Measurements from ENCODE around the gene L1CAM. TPM values are rescaled to one million over a fixed set of nuclear protein-coding genes. Genes with fewer than 3 reads are reported as not detected.

The L1CAM gene
- total and polyA plus RNA-seq, 9 of the 15 experiments (the other 6 are each of a cell fraction or from before 2014, with no cell fraction given) = 0.09 to 0.86 (median 0.26) TPM; not detected in 3

DNA sequence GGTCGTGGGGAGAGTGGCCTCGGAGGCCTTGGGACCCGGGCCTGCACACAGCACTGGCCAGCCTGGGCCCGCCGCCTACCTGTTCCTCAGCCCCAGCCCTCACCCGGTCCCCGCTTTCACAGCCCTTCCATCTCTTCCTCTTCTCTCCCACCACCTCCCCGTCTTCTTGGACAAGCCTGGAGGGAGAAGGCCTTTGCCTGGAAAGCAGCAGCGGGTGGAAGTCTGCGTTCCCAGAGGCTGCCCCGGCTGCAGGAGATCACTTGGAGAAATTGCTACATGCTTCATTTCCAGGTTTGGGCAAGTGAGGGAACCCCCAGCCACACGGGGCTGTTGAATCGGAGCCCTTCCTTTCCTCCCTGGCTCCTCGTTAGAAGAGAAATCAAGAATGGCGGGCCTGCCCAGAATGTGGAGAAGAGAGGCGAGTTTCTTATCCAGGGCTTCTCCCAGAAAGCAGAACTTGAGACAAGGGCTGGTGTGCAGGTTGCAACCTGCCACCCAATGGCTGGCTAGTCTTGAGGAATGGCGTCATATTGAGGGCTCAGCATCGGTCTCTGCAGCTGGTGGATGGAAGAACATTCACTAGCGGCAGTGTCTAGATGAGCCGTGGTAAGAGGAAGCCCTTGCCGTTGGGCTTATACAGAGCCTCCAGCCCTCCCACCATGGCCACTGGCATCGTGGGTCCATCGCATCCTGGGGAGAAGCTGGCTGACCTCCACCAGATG is 54.4 kb downstream of the L1CAM start:
- FAIRE-seq (no peak), DNase-seq (ENCODE audit: extremely low read depth in 1 of 4, low spot score in 3 of 4) (no peak), ATAC-seq (peak; percentile 33)
- Histone ChIP-seq H3K4me1 (replicated peaks in 1 of 2; ENCODE audit: control insufficient read depth in 2 of 2, insufficient read depth in 2 of 2, low read length in 2 of 2) (peaks cover 0 to 28% of the 10 kb centered on the region in 2 experiments; a peak in 2 of 5 replicates), H3K9me1 (ENCODE audit: control insufficient read depth, insufficient read depth, low read length) (no peaks in the 10 kb centered on the region), H3K36me3 (ENCODE audit: control insufficient read depth, insufficient read depth, low read length) (no peaks in the 10 kb centered on the region), H3K79me2 (ENCODE audit: control insufficient read depth, insufficient read depth, low read length) (no peaks in the 10 kb centered on the region), H4K20me1 (replicated peaks; ENCODE audit: control insufficient read depth, insufficient read depth, low read length) (0 out of 2 replicates have a peak, but pooled peaks cover 3% of the 10 kb centered on the region), H3K4me3 (no peak overlapping the region), H3K4me2 (ENCODE audit: insufficient read depth, low read length) (no peak overlapping the region), H3K27ac (ENCODE audit: extremely low read depth, low read depth, low read length) (no peak overlapping the region), H3K9ac (ENCODE audit: insufficient read depth in 1 of 2, low read depth in 2 of 2, low read length in 2 of 2) (no peak overlapping the region), H3K9me3 (replicated peaks; ENCODE audit: control insufficient read depth, insufficient read depth, low read depth, low read length) (no peaks in the 10 kb centered on the region), H2AFZ (ENCODE audit: low read depth, low read length) (no peak overlapping the region), H3K27me3 (ENCODE audit: control insufficient read depth in 2 of 2, insufficient read depth in 2 of 2, low read length in 2 of 2) (peaks cover 16 to 47% of the 10 kb centered on the region in 2 experiments; a peak in 4 of 5 replicates)
- CTCF ChIA-PET (ENCODE audit: low intra/inter-chr PET ratio) = no interaction called here
- intact Hi-C loops (cut with micrococcal nuclease) (no loop called here), in situ Hi-C loops (cut with MboI) (no loop called here)
- BruUV-seq (replicated peaks) = no TSS peak
- POLR2A ChIA-PET = interaction anchor here (0.7 kb wide), 1 partner anchor 13 kb away, joined by 3 read pairs; no protein-coding TSS in a partner anchor
- WGBS (ENCODE audit: insufficient coverage, low coverage, missing lambda C conversion rate) = 10% methylated on average over 10 of the region's 23 CpGs
- TF ChIP-seq ZNF12 (CRISPR knock-in tag; IDR thresholded peaks at IDR 0.05) (no peak), HMG20A (CRISPR knock-in tag; conservative IDR thresholded peaks at IDR 0.05) (no peak), SRSF3 (IDR thresholded peaks at IDR 0.05; ENCODE audit: insufficient read depth, low read length) (no peak), SMARCA4 (IDR thresholded peaks at IDR 0.05) (no peak), TEAD1 (CRISPR knock-in tag; IDR thresholded peaks at IDR 0.05) (no peak), TSC22D4 (tag; IDR thresholded peaks at IDR 0.05) (no peak), FOXK2 (conservative IDR thresholded peaks at IDR 0.05 in 1 of 2, IDR thresholded peaks at IDR 0.05 in 1 of 2; ENCODE audit: low read depth in 2 of 2) (no peak), ZFP30 (CRISPR knock-in tag; IDR thresholded peaks at IDR 0.05; ENCODE audit: borderline replicate concordance) (no peak)
- TF ChIP-seq, protein P1, sequence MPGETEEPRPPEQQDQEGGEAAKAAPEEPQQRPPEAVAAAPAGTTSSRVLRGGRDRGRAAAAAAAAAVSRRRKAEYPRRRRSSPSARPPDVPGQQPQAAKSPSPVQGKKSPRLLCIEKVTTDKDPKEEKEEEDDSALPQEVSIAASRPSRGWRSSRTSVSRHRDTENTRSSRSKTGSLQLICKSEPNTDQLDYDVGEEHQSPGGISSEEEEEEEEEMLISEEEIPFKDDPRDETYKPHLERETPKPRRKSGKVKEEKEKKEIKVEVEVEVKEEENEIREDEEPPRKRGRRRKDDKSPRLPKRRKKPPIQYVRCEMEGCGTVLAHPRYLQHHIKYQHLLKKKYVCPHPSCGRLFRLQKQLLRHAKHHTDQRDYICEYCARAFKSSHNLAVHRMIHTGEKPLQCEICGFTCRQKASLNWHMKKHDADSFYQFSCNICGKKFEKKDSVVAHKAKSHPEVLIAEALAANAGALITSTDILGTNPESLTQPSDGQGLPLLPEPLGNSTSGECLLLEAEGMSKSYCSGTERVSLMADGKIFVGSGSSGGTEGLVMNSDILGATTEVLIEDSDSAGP (CRISPR knock-in tag; IDR thresholded peaks at IDR 0.05) = no peak

All from K562 (cell line).